ENCODE data around the gene ERC2. TPM values are rescaled to one million over a fixed set of nuclear protein-coding genes. Genes with fewer than 3 reads are reported as not detected.

ERC2 gene
- total and polyA plus RNA-seq, 2 of the 13 experiments (the other 11 are each of a cell fraction or from before 2014, with no cell fraction given): 0.16 to 0.22 TPM

DNA sequence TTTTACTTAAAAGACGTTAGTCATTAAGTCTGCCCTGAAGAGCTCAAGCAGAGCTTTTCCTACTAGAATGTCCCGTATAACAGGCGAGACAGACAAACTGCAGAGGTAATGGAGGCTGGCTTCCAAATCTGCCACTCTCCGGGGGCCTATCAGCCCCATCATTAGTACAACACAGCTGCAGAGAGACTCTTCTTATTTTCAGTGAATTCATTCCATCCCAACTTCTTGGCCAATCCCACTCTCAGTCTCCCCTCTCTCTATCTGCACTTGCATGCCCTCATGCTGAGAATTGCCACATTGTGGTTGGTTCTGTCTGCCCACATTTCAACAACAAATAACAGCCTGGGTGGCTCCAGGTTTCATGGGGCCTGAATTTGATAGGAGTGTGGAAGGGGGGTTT lies 412.7 kb downstream of the ERC2 start:
- no peaks in the 10 kb centered on the region for H3K4me1 ChIP-seq (ENCODE audit: insufficient read depth, low read length)
- WGBS (ENCODE audit: low lambda C conversion rate): 0% methylated on average over 4 of the region's 4 CpGs
- no peak for ATAC-seq
- TF ChIP-seq, protein P1, sequence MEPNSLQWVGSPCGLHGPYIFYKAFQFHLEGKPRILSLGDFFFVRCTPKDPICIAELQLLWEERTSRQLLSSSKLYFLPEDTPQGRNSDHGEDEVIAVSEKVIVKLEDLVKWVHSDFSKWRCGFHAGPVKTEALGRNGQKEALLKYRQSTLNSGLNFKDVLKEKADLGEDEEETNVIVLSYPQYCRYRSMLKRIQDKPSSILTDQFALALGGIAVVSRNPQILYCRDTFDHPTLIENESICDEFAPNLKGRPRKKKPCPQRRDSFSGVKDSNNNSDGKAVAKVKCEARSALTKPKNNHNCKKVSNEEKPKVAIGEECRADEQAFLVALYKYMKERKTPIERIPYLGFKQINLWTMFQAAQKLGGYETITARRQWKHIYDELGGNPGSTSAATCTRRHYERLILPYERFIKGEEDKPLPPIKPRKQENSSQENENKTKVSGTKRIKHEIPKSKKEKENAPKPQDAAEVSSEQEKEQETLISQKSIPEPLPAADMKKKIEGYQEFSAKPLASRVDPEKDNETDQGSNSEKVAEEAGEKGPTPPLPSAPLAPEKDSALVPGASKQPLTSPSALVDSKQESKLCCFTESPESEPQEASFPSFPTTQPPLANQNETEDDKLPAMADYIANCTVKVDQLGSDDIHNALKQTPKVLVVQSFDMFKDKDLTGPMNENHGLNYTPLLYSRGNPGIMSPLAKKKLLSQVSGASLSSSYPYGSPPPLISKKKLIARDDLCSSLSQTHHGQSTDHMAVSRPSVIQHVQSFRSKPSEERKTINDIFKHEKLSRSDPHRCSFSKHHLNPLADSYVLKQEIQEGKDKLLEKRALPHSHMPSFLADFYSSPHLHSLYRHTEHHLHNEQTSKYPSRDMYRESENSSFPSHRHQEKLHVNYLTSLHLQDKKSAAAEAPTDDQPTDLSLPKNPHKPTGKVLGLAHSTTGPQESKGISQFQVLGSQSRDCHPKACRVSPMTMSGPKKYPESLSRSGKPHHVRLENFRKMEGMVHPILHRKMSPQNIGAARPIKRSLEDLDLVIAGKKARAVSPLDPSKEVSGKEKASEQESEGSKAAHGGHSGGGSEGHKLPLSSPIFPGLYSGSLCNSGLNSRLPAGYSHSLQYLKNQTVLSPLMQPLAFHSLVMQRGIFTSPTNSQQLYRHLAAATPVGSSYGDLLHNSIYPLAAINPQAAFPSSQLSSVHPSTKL (CRISPR knock-in tag; IDR thresholded peaks at IDR 0.05): no peak
- no peak for TF ChIP-seq SMARCE1 (IDR thresholded peaks at IDR 0.05; ENCODE audit: borderline replicate concordance)
- TF ChIP-seq, protein P2, sequence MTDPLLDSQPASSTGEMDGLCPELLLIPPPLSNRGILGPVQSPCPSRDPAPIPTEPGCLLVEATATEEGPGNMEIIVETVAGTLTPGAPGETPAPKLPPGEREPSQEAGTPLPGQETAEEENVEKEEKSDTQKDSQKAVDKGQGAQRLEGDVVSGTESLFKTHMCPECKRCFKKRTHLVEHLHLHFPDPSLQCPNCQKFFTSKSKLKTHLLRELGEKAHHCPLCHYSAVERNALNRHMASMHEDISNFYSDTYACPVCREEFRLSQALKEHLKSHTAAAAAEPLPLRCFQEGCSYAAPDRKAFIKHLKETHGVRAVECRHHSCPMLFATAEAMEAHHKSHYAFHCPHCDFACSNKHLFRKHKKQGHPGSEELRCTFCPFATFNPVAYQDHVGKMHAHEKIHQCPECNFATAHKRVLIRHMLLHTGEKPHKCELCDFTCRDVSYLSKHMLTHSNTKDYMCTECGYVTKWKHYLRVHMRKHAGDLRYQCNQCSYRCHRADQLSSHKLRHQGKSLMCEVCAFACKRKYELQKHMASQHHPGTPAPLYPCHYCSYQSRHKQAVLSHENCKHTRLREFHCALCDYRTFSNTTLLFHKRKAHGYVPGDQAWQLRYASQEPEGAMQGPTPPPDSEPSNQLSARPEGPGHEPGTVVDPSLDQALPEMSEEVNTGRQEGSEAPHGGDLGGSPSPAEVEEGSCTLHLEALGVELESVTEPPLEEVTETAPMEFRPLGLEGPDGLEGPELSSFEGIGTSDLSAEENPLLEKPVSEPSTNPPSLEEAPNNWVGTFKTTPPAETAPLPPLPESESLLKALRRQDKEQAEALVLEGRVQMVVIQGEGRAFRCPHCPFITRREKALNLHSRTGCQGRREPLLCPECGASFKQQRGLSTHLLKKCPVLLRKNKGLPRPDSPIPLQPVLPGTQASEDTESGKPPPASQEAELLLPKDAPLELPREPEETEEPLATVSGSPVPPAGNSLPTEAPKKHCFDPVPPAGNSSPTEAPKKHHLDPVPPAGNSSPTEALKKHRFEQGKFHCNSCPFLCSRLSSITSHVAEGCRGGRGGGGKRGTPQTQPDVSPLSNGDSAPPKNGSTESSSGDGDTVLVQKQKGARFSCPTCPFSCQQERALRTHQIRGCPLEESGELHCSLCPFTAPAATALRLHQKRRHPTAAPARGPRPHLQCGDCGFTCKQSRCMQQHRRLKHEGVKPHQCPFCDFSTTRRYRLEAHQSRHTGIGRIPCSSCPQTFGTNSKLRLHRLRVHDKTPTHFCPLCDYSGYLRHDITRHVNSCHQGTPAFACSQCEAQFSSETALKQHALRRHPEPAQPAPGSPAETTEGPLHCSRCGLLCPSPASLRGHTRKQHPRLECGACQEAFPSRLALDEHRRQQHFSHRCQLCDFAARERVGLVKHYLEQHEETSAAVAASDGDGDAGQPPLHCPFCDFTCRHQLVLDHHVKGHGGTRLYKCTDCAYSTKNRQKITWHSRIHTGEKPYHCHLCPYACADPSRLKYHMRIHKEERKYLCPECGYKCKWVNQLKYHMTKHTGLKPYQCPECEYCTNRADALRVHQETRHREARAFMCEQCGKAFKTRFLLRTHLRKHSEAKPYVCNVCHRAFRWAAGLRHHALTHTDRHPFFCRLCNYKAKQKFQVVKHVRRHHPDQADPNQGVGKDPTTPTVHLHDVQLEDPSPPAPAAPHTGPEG (CRISPR knock-in tag; IDR thresholded peaks at IDR 0.05): no peak
- TF ChIP-seq ZNF766 (CRISPR knock-in tag; IDR thresholded peaks at IDR 0.05; ENCODE audit: borderline replicate concordance): no peak
- TF ChIP-seq CEBPB (IDR thresholded peaks at IDR 0.05; ENCODE audit: borderline replicate concordance, low read depth, low read length): no peak
- TF ChIP-seq ZNF570 (CRISPR knock-in tag; IDR thresholded peaks at IDR 0.05; ENCODE audit: borderline replicate concordance): no peak
- TF ChIP-seq, protein P3, sequence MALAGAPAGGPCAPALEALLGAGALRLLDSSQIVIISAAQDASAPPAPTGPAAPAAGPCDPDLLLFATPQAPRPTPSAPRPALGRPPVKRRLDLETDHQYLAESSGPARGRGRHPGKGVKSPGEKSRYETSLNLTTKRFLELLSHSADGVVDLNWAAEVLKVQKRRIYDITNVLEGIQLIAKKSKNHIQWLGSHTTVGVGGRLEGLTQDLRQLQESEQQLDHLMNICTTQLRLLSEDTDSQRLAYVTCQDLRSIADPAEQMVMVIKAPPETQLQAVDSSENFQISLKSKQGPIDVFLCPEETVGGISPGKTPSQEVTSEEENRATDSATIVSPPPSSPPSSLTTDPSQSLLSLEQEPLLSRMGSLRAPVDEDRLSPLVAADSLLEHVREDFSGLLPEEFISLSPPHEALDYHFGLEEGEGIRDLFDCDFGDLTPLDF (CRISPR knock-in tag; IDR thresholded peaks at IDR 0.05): no peak
- no peak for TF ChIP-seq KLF9 (CRISPR knock-in tag; IDR thresholded peaks at IDR 0.05; ENCODE audit: low read depth)
- no peak for TF ChIP-seq MAFF (IDR thresholded peaks at IDR 0.05; ENCODE audit: low read depth, low read length)
- TF ChIP-seq IRX3 (CRISPR knock-in tag; IDR thresholded peaks at IDR 0.05; ENCODE audit: borderline replicate concordance, low read depth): no peak
- no peak for TF ChIP-seq GZF1 (CRISPR knock-in tag; IDR thresholded peaks at IDR 0.05)
- TF ChIP-seq, protein P4, sequence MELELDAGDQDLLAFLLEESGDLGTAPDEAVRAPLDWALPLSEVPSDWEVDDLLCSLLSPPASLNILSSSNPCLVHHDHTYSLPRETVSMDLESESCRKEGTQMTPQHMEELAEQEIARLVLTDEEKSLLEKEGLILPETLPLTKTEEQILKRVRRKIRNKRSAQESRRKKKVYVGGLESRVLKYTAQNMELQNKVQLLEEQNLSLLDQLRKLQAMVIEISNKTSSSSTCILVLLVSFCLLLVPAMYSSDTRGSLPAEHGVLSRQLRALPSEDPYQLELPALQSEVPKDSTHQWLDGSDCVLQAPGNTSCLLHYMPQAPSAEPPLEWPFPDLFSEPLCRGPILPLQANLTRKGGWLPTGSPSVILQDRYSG (CRISPR knock-in tag; IDR thresholded peaks at IDR 0.05): no peak
- TF ChIP-seq RFX5 (IDR thresholded peaks at IDR 0.05; ENCODE audit: low read depth, low read length): no peak

More for the DNA sequence above, 412.7 kb downstream of the ERC2 start:
- no TSS peak for BruUV-seq (replicated peaks)
- Histone ChIP-seq H3K4me2 (ENCODE audit: low read depth, low read length) (no peak overlapping the region), H3K27ac (ENCODE audit: extremely low read length, insufficient read depth, low read length) (no peak overlapping the region), H3K79me2 (ENCODE audit: insufficient read depth, low read length) (no peaks in the 10 kb centered on the region), H4K20me1 (ENCODE audit: insufficient read depth, low read length) (no peaks in the 10 kb centered on the region), H3K36me3 (replicated peaks in 1 of 2; ENCODE audit: control insufficient read depth in 1 of 2, insufficient read depth in 2 of 2, low read length in 2 of 2) (no peaks in the 10 kb centered on the region), H3K9me3 (ENCODE audit: low read length) (no peaks in the 10 kb centered on the region), H2AFZ (ENCODE audit: low read length) (no peak overlapping the region), H3K4me3 (replicated peaks in 1 of 3; ENCODE audit: insufficient read depth in 1 of 3, low read depth in 2 of 3, low read length in 3 of 3) (no peak overlapping the region), H3K9ac (ENCODE audit: insufficient read depth, low read depth, low read length) (no peak overlapping the region), H3K27me3 (ENCODE audit: control insufficient read depth in 1 of 2, insufficient read depth in 2 of 2, low read length in 2 of 2) (peaks cover 0 to 3% of the 10 kb centered on the region in 2 experiments; a peak in 1 of 5 replicates)
- ChIA-PET POLR2A (no interaction called here), CTCF (ENCODE audit: low intra/inter-chr PET ratio, low total read pairs) (no interaction called here)
- intact Hi-C loops (cut with micrococcal nuclease; ENCODE audit: unreplicated experiment) (no loop called here), in situ Hi-C loops (cut with HindIII; ENCODE audit: extremely low pct_ligation_motif_present, low pct_unique_long_range_greater_than_20kb) (no loop called here)
- DNase-seq (ENCODE audit: low spot score) (no peak), FAIRE-seq (no peak)
